Activated CD4-positive, alpha-beta T cell treated with anti-CD3 and anti-CD28 coated beads for 1 hour (primary cell): ENCODE data around the gene BRD1.

Experiments
- DNase-seq: peaks from one replicate; pipeline ENCODE4 v3.0.0-alpha.2; 2020

The BRD1 gene

GRCh38 chr22:49827853-49828598 is at the start of gene BRD1:
TSS of gene BRD1 (minus strand) at chr22:49827873. CDS start at chr22:49824317, 3,556 bp downstream.
- peak; percentile 40 for DNase-seq

GRCh38 chr22:49873228-49873940 is 45.7 kb upstream of the BRD1 start:
- DNase-seq = no peak

GRCh38 chr22:49872347-49872746 is 44.7 kb upstream of the BRD1 start:
- no peak for DNase-seq

- no peak for DNase-seq
Observed at GRCh38 chr22:49871482-49871881, 43.8 kb upstream of the BRD1 start.

GRCh38 chr22:49869845-49870712 is 42.4 kb upstream of the BRD1 start:
- DNase-seq = no peak

- no peak for DNase-seq
Observed at GRCh38 chr22:49869086-49869830, 41.6 kb upstream of the BRD1 start.

GRCh38 chr22:49867303-49868265 is 39.9 kb upstream of the BRD1 start:
- DNase-seq = no peak

- no peak for DNase-seq
Observed at GRCh38 chr22:49866646-49867045, 39.0 kb upstream of the BRD1 start.

GRCh38 chr22:49866134-49866533 is 38.5 kb upstream of the BRD1 start:
- no peak for DNase-seq

GRCh38 chr22:49865156-49865555 is 37.5 kb upstream of the BRD1 start:
- DNase-seq = no peak

GRCh38 chr22:49863931-49864330 is 36.3 kb upstream of the BRD1 start:
- DNase-seq = no peak

GRCh38 chr22:49862496-49862776 is 34.8 kb upstream of the BRD1 start:
- DNase-seq = no peak

GRCh38 chr22:49861642-49862495 is 34.2 kb upstream of the BRD1 start:
- no peak for DNase-seq

GRCh38 chr22:49858827-49859226 is 31.2 kb upstream of the BRD1 start:
- DNase-seq = no peak

- no peak for DNase-seq
Observed at GRCh38 chr22:49856766-49857618, 29.3 kb upstream of the BRD1 start.

- DNase-seq = no peak
Observed at GRCh38 chr22:49856343-49856742, 28.7 kb upstream of the BRD1 start.

- no peak for DNase-seq
Observed at GRCh38 chr22:49855251-49855911, 27.7 kb upstream of the BRD1 start.

GRCh38 chr22:49853981-49854831 is 26.5 kb upstream of the BRD1 start:
- DNase-seq = no peak
